Stimulated activated CD8-positive, alpha-beta memory T cell treated with anti-CD3 and anti-CD28 coated beads, Interleukin-15, amount 100 ng/mL, for 48 hours (primary cell): ENCODE measurements around the gene USE1.
"Not testable (repeated sequence)": the region's sequence is repeated elsewhere in the genome, so short reads cannot be mapped to it uniquely, and the experiment has no call there.

ENCODE experiments used
- DNase-seq, 2 donors: peaks; one replicate each; pipeline ENCODE4 v3.0.0-alpha.2; 2020; ENCODE audit warnings: low read depth in 2 of 2

USE1 gene

GRCh38 chr19:17215127-17215971 lies at the start of gene USE1:
Gene USE1 (plus strand): TSS chr19:17215357. CDS start chr19:17215406, 49 bp downstream.
- DNase-seq = peak; percentile 76 to 77

GRCh38 chr19:17165715-17166114 lies 49.4 kb upstream of the USE1 start:
- DNase-seq = no peak

- DNase-seq = no peak
These were observed 44.4 kb upstream of the USE1 start for GRCh38 chr19:17170538-17171297.

- no peak for DNase-seq
These were observed 43.3 kb upstream of the USE1 start for GRCh38 chr19:17171874-17172273.

- DNase-seq = no peak
These were observed 42.4 kb upstream of the USE1 start for GRCh38 chr19:17172624-17173345.

GRCh38 chr19:17178291-17178690 lies 36.9 kb upstream of the USE1 start:
- DNase-seq = no peak

GRCh38 chr19:17180997-17181702 lies 34.0 kb upstream of the USE1 start:
- DNase-seq = no peak

GRCh38 chr19:17183271-17183761 lies 31.8 kb upstream of the USE1 start:
- no peak for DNase-seq

- DNase-seq = no peak
These were observed 31.3 kb upstream of the USE1 start for GRCh38 chr19:17183858-17184321.

- no peak for DNase-seq
These were observed 30.8 kb upstream of the USE1 start for GRCh38 chr19:17184371-17184841.

- no peak for DNase-seq
These were observed 29.6 kb upstream of the USE1 start for GRCh38 chr19:17185590-17185989.

GRCh38 chr19:17191736-17192135 lies 23.4 kb upstream of the USE1 start:
- not testable (repeated sequence) for DNase-seq

- DNase-seq = no peak
These were observed 22.4 kb upstream of the USE1 start for GRCh38 chr19:17192751-17193150.

GRCh38 chr19:17194608-17195007 lies 20.5 kb upstream of the USE1 start:
- no peak for DNase-seq

- DNase-seq = no peak
These were observed 20.1 kb upstream of the USE1 start for GRCh38 chr19:17195106-17195505.

- no peak for DNase-seq
These were observed 18.5 kb upstream of the USE1 start for GRCh38 chr19:17196610-17197009.

GRCh38 chr19:17197666-17198065 lies 17.5 kb upstream of the USE1 start:
- no peak for DNase-seq

GRCh38 chr19:17200408-17201079 lies 14.6 kb upstream of the USE1 start:
- no peak for DNase-seq

GRCh38 chr19:17202249-17202648 lies 12.9 kb upstream of the USE1 start:
- no peak for DNase-seq

- no peak for DNase-seq
These were observed 12.4 kb upstream of the USE1 start for GRCh38 chr19:17202713-17203112.
